Esophagus muscularis mucosa (tissue), 3 donors: Measurements from ENCODE around the gene RETREG1.

ENCODE experiments used
- CTCF ChIP-seq, 3 experiments: fragments of 200-600 bp in 2 of 3; fragments of 450-650 bp in 1 of 3; sonication (generic) in 2 of 3; IDR thresholded peaks; one replicate each; pipeline ENCODE4 v1.5.1; 2017 to 2019; ENCODE audit warnings: antibody characterized with exemption in 3 of 3, mild to moderate bottlenecking in 2 of 3, moderate library complexity in 1 of 3
- POLR2A ChIP-seq: fragments of 450-650 bp; IDR thresholded peaks from one replicate; pipeline ENCODE4 v1.6.1; 2017; ENCODE audit warnings: antibody characterized with exemption, moderate library complexity, mild to moderate bottlenecking, low read depth

GRCh38 chr5:16666130-16666882, 49.5 kb upstream of the RETREG1 start:
- TF ChIP-seq CTCF (IDR thresholded peaks at IDR 0.05) (no peak), POLR2A (no peak)
